ENCODE results near the gene FGFRL1. TPM values are rescaled to one million over a fixed set of nuclear protein-coding genes. Genes with fewer than 3 reads are reported as not detected.

FGFRL1 gene
- total RNA-seq, 1 experiment from 2014 or later, result 30.4 TPM

- H3K36me3 ChIP-seq (ENCODE audit: insufficient read depth, low read length, poor library complexity, severe bottlenecking), result no peaks in the 10 kb centered on the region
- no TSS peak for BruUV-seq (replicated peaks)
- TF ChIP-seq EZH2 (IDR thresholded peaks at IDR 0.05; ENCODE audit: borderline replicate concordance, low read depth, low read length, poor library complexity, severe bottlenecking), result no peak
- TF ChIP-seq CTCF (conservative IDR thresholded peaks at IDR 0.05; ENCODE audit: low read depth, low read length), result no peak
- H3K9me3 ChIP-seq (ENCODE audit: low read depth, low read length, poor library complexity, severe bottlenecking), result no peaks in the 10 kb centered on the region
- intact Hi-C loops (cut with micrococcal nuclease; ENCODE audit: unreplicated experiment), result no loop called here
- H3K27ac ChIP-seq (ENCODE audit: low read depth, low read length, poor library complexity, severe bottlenecking), result no peak overlapping the region
- no peak for DNase-seq (ENCODE audit: low spot score)
- H3K4me3 ChIP-seq (ENCODE audit: low read depth, low read length, poor library complexity, severe bottlenecking), result no peak overlapping the region
- H3K4me1 ChIP-seq (ENCODE audit: insufficient read depth, low read length, poor library complexity, severe bottlenecking), result no peaks in the 10 kb centered on the region
- ChIA-PET CTCF (no interaction called here), POLR2A (ENCODE audit: low non-redundant PET) (no interaction called here)
- peaks cover 68% of the 10 kb centered on the region for H3K27me3 ChIP-seq (replicated peaks; ENCODE audit: insufficient read depth, low read depth, low read length, poor library complexity)
Observed at GRCh38 chr4:1047976-1048772, 36.7 kb downstream of the FGFRL1 start.

- intact Hi-C loops (cut with micrococcal nuclease; ENCODE audit: unreplicated experiment), result no loop called here
- BruUV-seq (replicated peaks), result no TSS peak
- Histone ChIP-seq H3K27ac (ENCODE audit: low read depth, low read length, poor library complexity, severe bottlenecking) (no peak overlapping the region), H3K9me3 (ENCODE audit: low read depth, low read length, poor library complexity, severe bottlenecking) (no peaks in the 10 kb centered on the region), H3K36me3 (ENCODE audit: insufficient read depth, low read length, poor library complexity, severe bottlenecking) (no peaks in the 10 kb centered on the region), H3K27me3 (replicated peaks; ENCODE audit: insufficient read depth, low read depth, low read length, poor library complexity) (peaks cover 70% of the 10 kb centered on the region), H3K4me3 (ENCODE audit: low read depth, low read length, poor library complexity, severe bottlenecking) (no peak overlapping the region), H3K4me1 (ENCODE audit: insufficient read depth, low read length, poor library complexity, severe bottlenecking) (no peaks in the 10 kb centered on the region)
- DNase-seq (ENCODE audit: low spot score), result no peak
- no peak for TF ChIP-seq EZH2 (IDR thresholded peaks at IDR 0.05; ENCODE audit: borderline replicate concordance, low read depth, low read length, poor library complexity, severe bottlenecking)
- no peak for TF ChIP-seq CTCF (conservative IDR thresholded peaks at IDR 0.05; ENCODE audit: low read depth, low read length)
- CTCF ChIA-PET, result no interaction called here
- POLR2A ChIA-PET (ENCODE audit: low non-redundant PET), result no interaction called here
Observed at GRCh38 chr4:1048773-1049590, 37.6 kb downstream of the FGFRL1 start.

GRCh38 chr4:1049591-1049905 lies 38.1 kb downstream of the FGFRL1 start:
- no peak for TF ChIP-seq EZH2 (IDR thresholded peaks at IDR 0.05; ENCODE audit: borderline replicate concordance, low read depth, low read length, poor library complexity, severe bottlenecking)
- TF ChIP-seq CTCF (conservative IDR thresholded peaks at IDR 0.05; ENCODE audit: low read depth, low read length), result no peak
- intact Hi-C loops (cut with micrococcal nuclease; ENCODE audit: unreplicated experiment), result no loop called here

More at GRCh38 chr4:1049591-1049905, 38.1 kb downstream of the FGFRL1 start:
- CTCF ChIA-PET, result no interaction called here
- POLR2A ChIA-PET (ENCODE audit: low non-redundant PET), result no interaction called here
- no peak overlapping the region for H3K4me3 ChIP-seq (ENCODE audit: low read depth, low read length, poor library complexity, severe bottlenecking)
- peaks cover 65% of the 10 kb centered on the region for H3K27me3 ChIP-seq (replicated peaks; ENCODE audit: insufficient read depth, low read depth, low read length, poor library complexity)
- no peaks in the 10 kb centered on the region for H3K4me1 ChIP-seq (ENCODE audit: insufficient read depth, low read length, poor library complexity, severe bottlenecking)
- no peak overlapping the region for H3K27ac ChIP-seq (ENCODE audit: low read depth, low read length, poor library complexity, severe bottlenecking)
- no peaks in the 10 kb centered on the region for H3K36me3 ChIP-seq (ENCODE audit: insufficient read depth, low read length, poor library complexity, severe bottlenecking)
- BruUV-seq (replicated peaks), result no TSS peak
- no peaks in the 10 kb centered on the region for H3K9me3 ChIP-seq (ENCODE audit: low read depth, low read length, poor library complexity, severe bottlenecking)
- DNase-seq (ENCODE audit: low spot score), result no peak
